GM23338 (cell line): ENCODE results near the gene GRPR. TPM values are rescaled to one million over a fixed set of nuclear protein-coding genes. Genes with fewer than 3 reads are reported as not detected.

Experiments
- ATAC-seq: fragments of 200-7000 bp; cut with Tn5 transposase; 3 replicates; pipeline ENCODE4 v1.9.1; 2020
- DNase-seq: peaks from one replicate; pipeline ENCODE4 v3.0.0-alpha.2; 2015; ENCODE audit warnings: low spot score
- H2AFZ ChIP-seq: fragments of 200-600 bp; sonication (generic); 2 replicates; pipeline ENCODE4 v1.8.0; 2016; ENCODE audit warnings: antibody characterized with exemption, mild to moderate bottlenecking, moderate library complexity
- H3F3A ChIP-seq: fragments of 200-600 bp; sonication (generic); replicated peaks from 2 replicates; pipeline ENCODE4 v1.8.0; 2017; ENCODE audit warnings: antibody characterized with exemption, mixed run types, low read depth
- H3K27ac ChIP-seq: fragments of 200-600 bp; sonication (generic); 2 replicates; pipeline ENCODE4 v1.6.1; 2016; ENCODE audit warnings: low read depth
- H3K27me3 ChIP-seq: fragments of 200-600 bp; sonication (generic); 2 replicates; pipeline ENCODE4 v1.8.0; 2016; ENCODE audit warnings: mild to moderate bottlenecking, mixed run types, moderate library complexity; ENCODE audit not compliant: insufficient read depth
- H3K36me3 ChIP-seq: fragments of 200-600 bp; sonication (generic); 2 replicates; pipeline ENCODE4 v1.8.0; 2016; ENCODE audit warnings: mild to moderate bottlenecking; ENCODE audit not compliant: insufficient read depth
- H3K4me1 ChIP-seq: fragments of 200-600 bp; sonication (generic); 2 replicates; pipeline ENCODE4 v1.8.0; 2016; ENCODE audit warnings: mild to moderate bottlenecking, moderate library complexity; ENCODE audit not compliant: insufficient read depth
- H3K4me2 ChIP-seq: fragments of 200-600 bp; sonication (generic); 2 replicates; pipeline ENCODE4 v1.7.1; 2017; ENCODE audit warnings: mixed run types
- H3K4me3 ChIP-seq: fragments of 200-600 bp; sonication (generic); 2 replicates; pipeline ENCODE4 v1.6.1; 2016; ENCODE audit warnings: mixed run types
- H3K79me2 ChIP-seq: fragments of 200-600 bp; sonication (generic); replicated peaks from 2 replicates; pipeline ENCODE4 v1.8.0; 2017; ENCODE audit warnings: mild to moderate bottlenecking; ENCODE audit not compliant: insufficient read depth
- H3K9me2 ChIP-seq: fragments of 200-600 bp; sonication (generic); 2 replicates; pipeline ENCODE4 v1.8.0; 2017; ENCODE audit not compliant: insufficient read depth
- H4K20me1 ChIP-seq: fragments of 200-600 bp; sonication (generic); replicated peaks from 2 replicates; pipeline ENCODE4 v1.8.0; 2017; ENCODE audit warnings: mild to moderate bottlenecking; ENCODE audit not compliant: insufficient read depth
- H3K27ac Mint-ChIP-seq: 2 replicates; pipeline ENCODE4 v1.8.0; 2020; ENCODE audit warnings: inconsistent platforms, mild to moderate bottlenecking, moderate library complexity, mixed read lengths
- H3K27me3 Mint-ChIP-seq: 3 replicates; pipeline ENCODE4 v1.8.0; 2022; ENCODE audit warnings: low read depth, mild to moderate bottlenecking, moderate library complexity, mixed read lengths, inconsistent platforms; ENCODE audit not compliant: insufficient read depth, poor library complexity
- H3K36me3 Mint-ChIP-seq: 3 replicates; pipeline ENCODE4 v1.8.0; 2021; ENCODE audit warnings: low read depth, mild to moderate bottlenecking, inconsistent platforms, moderate library complexity, mixed read lengths
- H3K4me1 Mint-ChIP-seq: 3 replicates; pipeline ENCODE4 v1.8.0; 2020; ENCODE audit warnings: mild to moderate bottlenecking, inconsistent platforms, mixed read lengths
- H3K4me3 Mint-ChIP-seq: 3 replicates; pipeline ENCODE4 v1.8.0; 2021; ENCODE audit warnings: moderate library complexity, mild to moderate bottlenecking, inconsistent platforms, mixed read lengths
- H3K9me3 Mint-ChIP-seq: 3 replicates; pipeline ENCODE4 v1.8.0; 2020; ENCODE audit warnings: moderate library complexity, mild to moderate bottlenecking, inconsistent platforms, mixed read lengths
- CREB1 ChIP-seq: fragments of 250-450 bp; sonication (Bioruptor Pico); IDR thresholded peaks from 2 replicates; pipeline ENCODE4 v1.5.0; 2020; ENCODE audit warnings: low read depth, mild to moderate bottlenecking, moderate library complexity
- CTCF ChIP-seq, 2 experiments: fragments of 200-600 bp in 1 of 2; sonication (generic) in 1 of 2; conservative IDR thresholded peaks; 2 replicates each; pipeline versions ENCODE4 v1.5.1 to v1.6.1; 2016 to 2017; ENCODE audit warnings: antibody characterized with exemption in 2 of 2, low read depth in 2 of 2, mild to moderate bottlenecking in 2 of 2, moderate library complexity in 1 of 2
- ETS1 ChIP-seq: IDR thresholded peaks from 2 replicates; pipeline ENCODE4 v1.6.1; 2016; ENCODE audit warnings: antibody characterized with exemption
- EZH2 ChIP-seq: fragments of 200-600 bp; sonication (generic); IDR thresholded peaks from one replicate; pipeline ENCODE4 v1.8.0; 2017; ENCODE audit warnings: antibody characterized with exemption, mild to moderate bottlenecking, low read depth; ENCODE audit not compliant: unreplicated experiment
- JUNB ChIP-seq: IDR thresholded peaks from one replicate; pipeline ENCODE4 v1.6.1; 2016; ENCODE audit warnings: antibody characterized with exemption; ENCODE audit not compliant: unreplicated experiment
- NANOG ChIP-seq: IDR thresholded peaks from 2 replicates; pipeline ENCODE4 v1.6.1; 2016; ENCODE audit warnings: antibody characterized with exemption, borderline replicate concordance
- REST ChIP-seq: IDR thresholded peaks from one replicate; pipeline ENCODE4 v1.6.1; 2018; ENCODE audit warnings: antibody characterized with exemption; ENCODE audit not compliant: unreplicated experiment
- STAT1 ChIP-seq: IDR thresholded peaks from one replicate; pipeline ENCODE4 v1.6.1; 2016; ENCODE audit warnings: antibody characterized with exemption; ENCODE audit not compliant: unreplicated experiment
- ZNF114 ChIP-seq: fragments of 250-450 bp; sonication (Bioruptor Pico); IDR thresholded peaks from 2 replicates; pipeline ENCODE4 v1.5.0; 2020; ENCODE audit warnings: mild to moderate bottlenecking, moderate library complexity
- polyA plus RNA-seq: library from polyadenylated mRNA; unstranded; fragments of >200 nt; fragmentation: Nextera tagmentation; extraction: Ambion mirVana; gene quantifications from 2 replicates; pipeline ENCODE4 v1.2.1, GENCODE V29; 2016
- total RNA-seq: library from RNA; depleted of rRNA; stranded (reverse); fragments of >200 nt; shearing (Covaris generic); gene quantifications from 2 replicates; pipeline ENCODE4 v1.2.3, GENCODE V29; 2014

The GRPR gene
- total and polyA plus RNA-seq, 2 experiments from 2014 or later: 13.4 to 14.3 TPM

GRCh38 chrX:16140983-16141382 lies 17.6 kb downstream of the GRPR start (continued):
- TF ChIP-seq EZH2 (no peak), JUNB (no peak), REST (no peak), ZNF114 (no peak), CREB1 (no peak), ETS1 (no peak), CTCF (conservative IDR thresholded peaks at IDR 0.05; ENCODE audit: low read depth in 2 of 2) (no peak), NANOG (no peak)

GRCh38 chrX:16141422-16142245 lies 18.3 kb downstream of the GRPR start:
- H3K36me3 ChIP-seq: no peaks in the 10 kb centered on the region
- ATAC-seq: no peak

More at GRCh38 chrX:16141422-16142245, 18.3 kb downstream of the GRPR start:
- Mint-ChIP-seq H3K4me1 (no peaks in the 10 kb centered on the region), H3K27me3 (no peaks in the 10 kb centered on the region), H3K4me3 (no peak overlapping the region), H3K9me3 (peaks cover 7% of the 10 kb centered on the region; the same call in 1 of the 3 replicates), H3K36me3 (peaks cover 7% of the 10 kb centered on the region; the same call in 1 of the 3 replicates), H3K27ac (no peak overlapping the region)
- H3K79me2 ChIP-seq: peaks cover 8% of the 10 kb centered on the region; the same call in 1 of the 2 replicates
- H3K4me3 ChIP-seq: no peak overlapping the region
- 0 out of 2 replicates have a peak, but pooled peaks cover 4% of the 10 kb centered on the region for H3K4me1 ChIP-seq
- DNase-seq: no peak
- no peak overlapping the region for H2AFZ ChIP-seq
- no peaks in the 10 kb centered on the region for H3K27me3 ChIP-seq
- H3F3A ChIP-seq: no peaks in the 10 kb centered on the region
- H4K20me1 ChIP-seq: no peaks in the 10 kb centered on the region
- TF ChIP-seq EZH2: no peak
- no peak for TF ChIP-seq STAT1
- H3K27ac ChIP-seq: no peak overlapping the region
- H3K9me2 ChIP-seq: no peaks in the 10 kb centered on the region
- no peak overlapping the region for H3K4me2 ChIP-seq
